ENCODE results near the gene NYAP2. TPM values are rescaled to one million over a fixed set of nuclear protein-coding genes. Genes with fewer than 3 reads are reported as not detected.
A peak's percentile ranks its signal among the peaks of the same experiment; 100 is the strongest.

The NYAP2 gene
- total RNA-seq, 1 experiment from 2014 or later: not detected

DNA sequence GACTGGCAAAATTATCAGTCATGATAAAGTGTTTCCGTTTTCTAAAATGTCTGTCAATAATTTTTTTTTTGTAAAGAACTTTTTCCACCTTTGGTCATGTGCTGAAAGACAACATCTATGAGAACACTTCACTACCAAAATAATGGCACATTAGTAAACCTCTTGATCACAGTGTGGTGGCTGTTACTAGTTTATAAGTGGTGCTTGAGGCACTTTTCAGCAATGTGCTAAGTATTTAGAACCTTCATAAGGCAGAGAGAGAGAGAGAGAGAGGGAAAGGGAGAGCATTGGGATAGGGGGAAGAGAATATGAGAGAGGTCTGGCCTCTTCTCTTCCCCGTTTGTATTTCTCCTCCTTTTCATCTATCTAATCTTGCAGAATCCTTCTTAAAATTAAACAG lies 1.1 kb upstream of the NYAP2 start (continued):
- no peak for TF ChIP-seq SRF (IDR thresholded peaks at IDR 0.05; ENCODE audit: low read depth)
- TF ChIP-seq, protein P1, sequence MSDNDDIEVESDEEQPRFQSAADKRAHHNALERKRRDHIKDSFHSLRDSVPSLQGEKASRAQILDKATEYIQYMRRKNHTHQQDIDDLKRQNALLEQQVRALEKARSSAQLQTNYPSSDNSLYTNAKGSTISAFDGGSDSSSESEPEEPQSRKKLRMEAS (IDR thresholded peaks at IDR 0.05): no peak
- TF ChIP-seq FOSL1 (IDR thresholded peaks at IDR 0.05; ENCODE audit: low read depth): no peak
- TF ChIP-seq JUND (IDR thresholded peaks at IDR 0.05): no peak
- TF ChIP-seq YY1 (IDR thresholded peaks at IDR 0.05; ENCODE audit: extremely low read depth, insufficient replicate concordance, low read depth, low read length): no peak
- no peak for TF ChIP-seq RAD21 (IDR thresholded peaks at IDR 0.05; ENCODE audit: low read depth)
- TF ChIP-seq ZFX (IDR thresholded peaks at IDR 0.05): no peak
- TF ChIP-seq, protein P2, sequence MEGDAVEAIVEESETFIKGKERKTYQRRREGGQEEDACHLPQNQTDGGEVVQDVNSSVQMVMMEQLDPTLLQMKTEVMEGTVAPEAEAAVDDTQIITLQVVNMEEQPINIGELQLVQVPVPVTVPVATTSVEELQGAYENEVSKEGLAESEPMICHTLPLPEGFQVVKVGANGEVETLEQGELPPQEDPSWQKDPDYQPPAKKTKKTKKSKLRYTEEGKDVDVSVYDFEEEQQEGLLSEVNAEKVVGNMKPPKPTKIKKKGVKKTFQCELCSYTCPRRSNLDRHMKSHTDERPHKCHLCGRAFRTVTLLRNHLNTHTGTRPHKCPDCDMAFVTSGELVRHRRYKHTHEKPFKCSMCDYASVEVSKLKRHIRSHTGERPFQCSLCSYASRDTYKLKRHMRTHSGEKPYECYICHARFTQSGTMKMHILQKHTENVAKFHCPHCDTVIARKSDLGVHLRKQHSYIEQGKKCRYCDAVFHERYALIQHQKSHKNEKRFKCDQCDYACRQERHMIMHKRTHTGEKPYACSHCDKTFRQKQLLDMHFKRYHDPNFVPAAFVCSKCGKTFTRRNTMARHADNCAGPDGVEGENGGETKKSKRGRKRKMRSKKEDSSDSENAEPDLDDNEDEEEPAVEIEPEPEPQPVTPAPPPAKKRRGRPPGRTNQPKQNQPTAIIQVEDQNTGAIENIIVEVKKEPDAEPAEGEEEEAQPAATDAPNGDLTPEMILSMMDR (IDR thresholded peaks at IDR 0.05 in 2 of 3, conservative IDR thresholded peaks at IDR 0.05 in 1 of 3; ENCODE audit: borderline replicate concordance in 1 of 3, insufficient read depth in 1 of 3, low read depth in 2 of 3, low read length in 2 of 3): no peak
- no peak for TF ChIP-seq POLR2A (IDR thresholded peaks at IDR 0.05; ENCODE audit: borderline replicate concordance, extremely low read depth, insufficient read depth, insufficient read length)

DNA sequence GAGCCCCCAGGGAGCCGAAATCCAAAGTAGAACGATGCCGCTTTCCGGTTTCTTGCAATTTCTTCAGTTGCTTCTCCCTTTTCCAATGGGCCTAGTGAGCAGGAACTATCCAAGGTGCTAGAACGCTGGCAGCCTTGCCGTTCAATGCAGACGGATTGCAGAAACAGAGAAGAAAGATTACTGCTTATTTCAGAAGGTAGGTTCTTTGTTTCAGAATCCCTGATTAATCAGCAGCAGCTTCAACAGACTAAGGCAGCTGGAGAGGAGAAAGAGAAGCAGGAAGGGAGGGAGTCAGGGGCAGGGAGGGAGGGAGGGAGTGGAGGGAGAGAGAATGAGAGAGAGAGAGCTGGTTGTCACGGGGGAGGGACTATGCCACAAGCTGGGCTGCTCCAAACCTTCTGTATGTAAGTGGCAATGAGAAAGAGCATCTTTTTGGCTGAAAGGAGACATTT lies 576 bp downstream of the NYAP2 start:
- H3K4me1 ChIP-seq (ENCODE audit: control insufficient read depth in 1 of 2, insufficient read depth in 2 of 2, low read length in 2 of 2): no peaks in the 10 kb centered on the region
- H4K20me1 ChIP-seq (ENCODE audit: insufficient read depth): no peaks in the 10 kb centered on the region; the same call in 1 of the 2 replicates
- no peak overlapping the region for H3K27ac ChIP-seq (ENCODE audit: low read depth, low read length)
- H3K4me3 ChIP-seq (replicated peaks in 1 of 2; ENCODE audit: low read depth in 1 of 2, low read length in 2 of 2): no peak overlapping the region
- H3K27me3 ChIP-seq (ENCODE audit: insufficient read depth, low read length): peaks cover 31% of the 10 kb centered on the region
- POLR2A ChIA-PET: no interaction called here
- intact Hi-C loops (cut with micrococcal nuclease): no loop called here
- DNase-seq (ENCODE audit: low read depth, low spot score) (no peak), ATAC-seq (no peak)
- BruUV-seq (replicated peaks): no TSS peak
- no peak overlapping the region for H2AFZ ChIP-seq (ENCODE audit: low read depth, low read length, poor library complexity, severe bottlenecking)
- no peaks in the 10 kb centered on the region for H3K36me3 ChIP-seq (ENCODE audit: control insufficient read depth in 1 of 2, insufficient read depth in 2 of 2, low read length in 2 of 2)
- CTCF ChIA-PET: no interaction called here
- no peak overlapping the region for H3K4me2 ChIP-seq (ENCODE audit: low read length)
- TF ChIP-seq, protein P3, sequence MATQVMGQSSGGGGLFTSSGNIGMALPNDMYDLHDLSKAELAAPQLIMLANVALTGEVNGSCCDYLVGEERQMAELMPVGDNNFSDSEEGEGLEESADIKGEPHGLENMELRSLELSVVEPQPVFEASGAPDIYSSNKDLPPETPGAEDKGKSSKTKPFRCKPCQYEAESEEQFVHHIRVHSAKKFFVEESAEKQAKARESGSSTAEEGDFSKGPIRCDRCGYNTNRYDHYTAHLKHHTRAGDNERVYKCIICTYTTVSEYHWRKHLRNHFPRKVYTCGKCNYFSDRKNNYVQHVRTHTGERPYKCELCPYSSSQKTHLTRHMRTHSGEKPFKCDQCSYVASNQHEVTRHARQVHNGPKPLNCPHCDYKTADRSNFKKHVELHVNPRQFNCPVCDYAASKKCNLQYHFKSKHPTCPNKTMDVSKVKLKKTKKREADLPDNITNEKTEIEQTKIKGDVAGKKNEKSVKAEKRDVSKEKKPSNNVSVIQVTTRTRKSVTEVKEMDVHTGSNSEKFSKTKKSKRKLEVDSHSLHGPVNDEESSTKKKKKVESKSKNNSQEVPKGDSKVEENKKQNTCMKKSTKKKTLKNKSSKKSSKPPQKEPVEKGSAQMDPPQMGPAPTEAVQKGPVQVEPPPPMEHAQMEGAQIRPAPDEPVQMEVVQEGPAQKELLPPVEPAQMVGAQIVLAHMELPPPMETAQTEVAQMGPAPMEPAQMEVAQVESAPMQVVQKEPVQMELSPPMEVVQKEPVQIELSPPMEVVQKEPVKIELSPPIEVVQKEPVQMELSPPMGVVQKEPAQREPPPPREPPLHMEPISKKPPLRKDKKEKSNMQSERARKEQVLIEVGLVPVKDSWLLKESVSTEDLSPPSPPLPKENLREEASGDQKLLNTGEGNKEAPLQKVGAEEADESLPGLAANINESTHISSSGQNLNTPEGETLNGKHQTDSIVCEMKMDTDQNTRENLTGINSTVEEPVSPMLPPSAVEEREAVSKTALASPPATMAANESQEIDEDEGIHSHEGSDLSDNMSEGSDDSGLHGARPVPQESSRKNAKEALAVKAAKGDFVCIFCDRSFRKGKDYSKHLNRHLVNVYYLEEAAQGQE (IDR thresholded peaks at IDR 0.05; ENCODE audit: low read depth): peak; percentile 81
- no peak for TF ChIP-seq EGR1 (IDR thresholded peaks at IDR 0.05; ENCODE audit: low read depth)
- RAD21 ChIA-PET (ENCODE audit: low non-redundant PET in 1 of 2, low total read pairs in 2 of 2, uncharacterized antibody in 2 of 2, unreplicated experiment in 2 of 2): no interaction called here
- no peaks in the 10 kb centered on the region for H3K9me3 ChIP-seq (ENCODE audit: control insufficient read depth in 1 of 2, insufficient read depth in 1 of 2, low read depth in 1 of 2, low read length in 2 of 2)
- no peak overlapping the region for H3K9ac ChIP-seq (ENCODE audit: low read length)
- no peaks in the 10 kb centered on the region for H3K79me2 ChIP-seq (ENCODE audit: insufficient read depth, low read length)
- no peaks in the 10 kb centered on the region for H3K9me2 ChIP-seq (ENCODE audit: insufficient read depth)

All from HCT116 (cell line).